GM10248 (cell line): ENCODE data around the gene PEX5L.

Source experiments
- CTCF ChIA-PET: fragments of 300-600 bp; sonication (Branson Sonifier 250); formaldehyde crosslinking; extraction: SDS; loops from one replicate; lab custom pipeline; 2021; ENCODE audit warnings: antibody characterized with exemption; lab: Yijun Ruan, JAX
- POLR2A ChIA-PET: fragments of 350-650 bp; sonication (Branson Sonifier 250); formaldehyde crosslinking; extraction: SDS; loops from one replicate; lab custom pipeline; 2020; ENCODE audit warnings: antibody characterized with exemption; lab: Yijun Ruan, JAX
- DNase-seq: peaks from one replicate; pipeline ENCODE4 v3.0.0; 2012; ENCODE audit errors: extremely low spot score
- CTCF ChIP-seq: IDR thresholded peaks from 2 replicates; pipeline ENCODE4 v1.5.1; 2012; ENCODE audit warnings: mild to moderate bottlenecking, low read depth; ENCODE audit errors: extremely low read depth, missing control alignments, control extremely low read depth

PEX5L gene

DNA sequence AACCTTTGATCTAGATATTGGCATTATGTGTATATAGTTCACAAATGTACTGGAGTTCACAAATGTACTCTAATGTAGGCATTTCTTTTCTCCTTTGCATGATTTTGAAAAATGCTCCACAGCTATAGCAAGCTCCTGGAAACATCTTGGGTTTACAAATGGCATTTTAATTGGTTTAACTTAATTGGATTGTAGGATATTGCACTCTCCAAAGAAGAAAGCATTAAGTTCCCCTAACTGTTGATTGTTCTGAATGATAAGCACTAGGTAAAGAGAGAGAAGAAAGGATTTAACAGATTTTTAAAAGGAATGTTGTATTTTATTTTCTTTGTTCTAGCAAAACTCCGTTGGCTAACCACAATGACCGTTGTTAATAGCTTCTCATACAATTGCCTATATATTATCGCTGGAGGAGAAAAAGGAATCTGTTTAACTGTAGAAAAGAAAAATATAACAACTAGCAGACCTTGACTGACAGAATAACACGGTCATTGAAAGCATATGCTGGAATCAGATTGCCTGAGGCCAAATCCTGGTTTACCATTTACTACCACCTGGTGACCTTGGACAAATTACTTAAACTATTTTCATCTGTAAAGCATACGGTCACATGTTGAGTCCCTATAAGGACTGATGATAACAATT is 170.8 kb downstream of the PEX5L start:
- CTCF ChIA-PET, result interaction anchor here (0.8 to 1.2 kb wide), 2 partner anchors 13 to 27 kb away, joined by 3 to 4 read pairs; no protein-coding TSS in a partner anchor
- TF ChIP-seq CTCF, result no peak
- POLR2A ChIA-PET, result no interaction called here

GRCh38 chr3:179861953-179862352 is 174.8 kb downstream of the PEX5L start:
- DNase-seq, result no peak
- no peak for TF ChIP-seq CTCF
- CTCF ChIA-PET, result interaction anchor here (1.8 kb wide), 1 partner anchor 9 kb away, joined by 6 read pairs; no protein-coding TSS in a partner anchor
- POLR2A ChIA-PET, result no interaction called here

More for the DNA sequence above, 170.8 kb downstream of the PEX5L start:
- no peak for DNase-seq

DNA sequence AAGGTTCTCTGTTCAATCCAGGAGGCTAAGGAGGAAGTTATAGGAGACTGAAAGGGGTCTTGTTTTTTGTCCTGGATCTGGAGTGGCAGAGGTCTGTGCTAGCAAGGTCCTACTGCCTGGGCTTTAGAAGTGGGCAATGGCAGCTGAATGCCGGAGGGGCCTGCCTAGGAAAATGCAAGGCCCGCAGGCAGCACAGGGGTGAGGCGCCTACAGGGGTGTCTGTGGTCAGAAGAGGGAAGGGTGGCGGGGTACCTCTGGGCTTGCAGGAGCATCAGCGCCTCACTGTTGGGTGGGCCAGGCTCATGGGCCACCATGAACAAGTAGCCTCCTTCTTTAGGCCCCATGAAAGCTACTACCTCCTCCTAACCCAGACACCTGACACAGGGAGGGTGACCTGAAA is 175.4 kb downstream of the PEX5L start:
- POLR2A ChIA-PET, result no interaction called here
- no peak for DNase-seq
- CTCF ChIA-PET, result interaction anchor here (1.8 kb wide), 1 partner anchor 9 kb away, joined by 6 read pairs; no protein-coding TSS in a partner anchor
- TF ChIP-seq CTCF, result no peak

DNA sequence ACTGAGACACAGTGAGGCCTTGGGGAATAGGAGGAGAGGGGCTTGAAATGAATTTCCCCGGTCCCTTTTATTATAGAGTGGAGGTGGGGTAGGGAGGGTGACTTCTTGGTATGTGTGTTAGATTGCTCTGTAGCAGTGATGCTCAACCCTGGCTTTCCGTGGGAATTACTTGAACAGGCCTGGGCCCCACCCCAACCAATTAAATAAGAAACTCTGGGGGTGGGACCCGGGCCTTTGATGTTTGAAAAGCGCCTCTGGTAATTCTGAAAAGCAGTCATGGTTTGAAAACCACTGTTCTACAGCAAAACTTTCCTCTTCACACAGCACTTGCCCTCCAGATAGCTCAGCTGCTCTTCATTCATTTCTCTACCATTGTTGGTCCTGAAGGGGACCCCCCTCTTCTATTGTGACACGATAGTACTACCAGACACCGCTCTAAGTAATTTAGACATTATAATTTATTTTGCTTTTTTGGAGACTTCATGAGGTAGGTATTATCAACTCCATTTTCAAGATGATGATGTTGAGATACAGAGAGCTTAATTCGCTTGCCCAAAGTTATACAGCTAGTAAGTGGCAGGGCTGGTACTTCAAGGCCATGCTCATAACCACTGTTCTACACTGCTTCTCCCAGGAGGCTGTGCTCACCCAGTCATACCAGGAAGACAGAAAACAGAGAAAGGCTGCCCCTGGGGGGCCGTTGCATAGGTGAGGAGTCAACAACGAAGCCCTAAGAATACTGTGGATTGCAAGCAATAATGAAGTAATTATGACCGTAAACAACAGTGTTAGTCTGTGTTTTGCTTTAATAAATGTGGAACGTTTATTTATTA is 176.2 kb downstream of the PEX5L start:
- no peak for DNase-seq
- no peak for TF ChIP-seq CTCF
- CTCF ChIA-PET, result interaction anchor here (1.0 to 1.8 kb wide), 3 partner anchors 8 to 33 kb away, joined by 3 to 6 read pairs (median 4); no protein-coding TSS in a partner anchor
- POLR2A ChIA-PET, result interaction anchor here (1.1 kb wide), 1 partner anchor 8 kb away, joined by 4 read pairs; no protein-coding TSS in a partner anchor

- DNase-seq, result peak; percentile 18
- CTCF ChIA-PET, result interaction anchor here (0.9 to 3.8 kb wide), 11 partner anchors 8 to 76 kb away, joined by 3 to 22 read pairs (median 5); no protein-coding TSS in a partner anchor
- POLR2A ChIA-PET, result no interaction called here
These were observed 183.6 kb downstream of the PEX5L start for GRCh38 chr3:179853176-179853575.

More at GRCh38 chr3:179853176-179853575, 183.6 kb downstream of the PEX5L start:
- no peak for TF ChIP-seq CTCF
